ENCODE results near the gene TBXAS1. TPM values are rescaled to one million over a fixed set of nuclear protein-coding genes. Genes with fewer than 3 reads are reported as not detected.

Gene TBXAS1
- total and polyA plus RNA-seq, 2 experiments from 2014 or later = 1.3 TPM; not detected in 1

- Mint-ChIP-seq H3K27me3 (ENCODE audit: insufficient read depth, low read depth, poor library complexity) (peaks cover 14% of the 10 kb centered on the region), H3K27ac (no peak overlapping the region), H3K36me3 (ENCODE audit: low read depth) (no peaks in the 10 kb centered on the region; the same call in 2 of the 3 replicates), H3K4me3 (no peak overlapping the region), H3K4me1 (no peaks in the 10 kb centered on the region), H3K9me3 (no peaks in the 10 kb centered on the region)
- H3K27ac ChIP-seq (ENCODE audit: low read depth) = no peak overlapping the region
- no peaks in the 10 kb centered on the region for H3K27me3 ChIP-seq (ENCODE audit: insufficient read depth)
- no peak overlapping the region for H2AFZ ChIP-seq
- no peaks in the 10 kb centered on the region for H3F3A ChIP-seq (replicated peaks; ENCODE audit: low read depth)
- H3K4me3 ChIP-seq = no peak overlapping the region
- H3K79me2 ChIP-seq (replicated peaks; ENCODE audit: insufficient read depth) = no peaks in the 10 kb centered on the region
- no peaks in the 10 kb centered on the region for H4K20me1 ChIP-seq (replicated peaks; ENCODE audit: insufficient read depth)
- H3K4me2 ChIP-seq = no peak overlapping the region
- DNase-seq (ENCODE audit: low spot score) (no peak), ATAC-seq (no peak)
- H3K36me3 ChIP-seq (ENCODE audit: insufficient read depth) = no peaks in the 10 kb centered on the region
- H3K9me2 ChIP-seq (ENCODE audit: insufficient read depth) = no peaks in the 10 kb centered on the region
- TF ChIP-seq ZNF114 (CRISPR knock-in tag; IDR thresholded peaks at IDR 0.05) (no peak), NANOG (IDR thresholded peaks at IDR 0.05; ENCODE audit: borderline replicate concordance) (no peak), REST (IDR thresholded peaks at IDR 0.05; ENCODE audit: unreplicated experiment) (no peak), STAT1 (IDR thresholded peaks at IDR 0.05; ENCODE audit: unreplicated experiment) (no peak), EZH2phosphoT487 (IDR thresholded peaks at IDR 0.05; ENCODE audit: unreplicated experiment) (no peak), JUNB (IDR thresholded peaks at IDR 0.05; ENCODE audit: unreplicated experiment) (no peak), POLR2AphosphoS5 (IDR thresholded peaks at IDR 0.05; ENCODE audit: low read depth) (no peak), ETS1 (IDR thresholded peaks at IDR 0.05) (no peak), CTCF (conservative IDR thresholded peaks at IDR 0.05; ENCODE audit: low read depth in 2 of 2) (no peak), EZH2 (IDR thresholded peaks at IDR 0.05; ENCODE audit: low read depth, unreplicated experiment) (no peak), CREB1 (CRISPR knock-in tag; IDR thresholded peaks at IDR 0.05; ENCODE audit: low read depth) (no peak), ZNF462 (CRISPR knock-in tag; IDR thresholded peaks at IDR 0.05) (no peak), ZNF331 (CRISPR knock-in tag; IDR thresholded peaks at IDR 0.05; ENCODE audit: low read depth) (no peak)
- no peaks in the 10 kb centered on the region for H3K4me1 ChIP-seq (ENCODE audit: insufficient read depth)
These were observed 189.3 kb downstream of the TBXAS1 start for GRCh38 chr7:140018125-140019043.
